Measurements from ENCODE around the gene TESPA1.
A peak's percentile ranks its signal among the peaks of the same experiment; 100 is the strongest.
"Not testable (repeated sequence)": the region's sequence is repeated elsewhere in the genome, so short reads cannot be mapped to it uniquely, and the experiment has no call there.

Gene TESPA1

GRCh38 chr12:54984658-54985376 lies at the start of gene TESPA1:
Gene TESPA1 (minus strand): TSS chr12:54984762. CDS start chr12:54974562, 10,200 bp downstream.
- DNase-seq, result no peak

DNA sequence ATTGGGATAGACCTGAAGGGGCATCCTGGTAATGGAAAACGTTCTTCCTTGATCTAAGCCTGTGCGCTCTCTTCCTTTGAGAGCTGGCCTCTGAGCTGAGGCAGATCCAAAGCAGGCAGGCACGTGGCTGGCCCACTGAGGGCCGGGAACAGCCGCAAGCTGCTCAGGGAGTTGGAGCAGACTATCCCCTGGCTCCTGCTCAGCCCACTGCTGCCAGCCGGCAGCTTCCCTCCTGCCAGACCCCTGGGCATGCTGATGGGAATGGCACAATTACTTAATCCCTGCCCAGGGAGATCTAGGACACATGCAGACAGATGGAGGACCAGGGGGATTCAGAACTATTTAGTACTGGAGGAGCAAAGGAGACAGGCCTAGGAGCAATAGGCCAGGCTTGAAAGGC lies 49.7 kb upstream of the TESPA1 start:
- no peak for DNase-seq

DNA sequence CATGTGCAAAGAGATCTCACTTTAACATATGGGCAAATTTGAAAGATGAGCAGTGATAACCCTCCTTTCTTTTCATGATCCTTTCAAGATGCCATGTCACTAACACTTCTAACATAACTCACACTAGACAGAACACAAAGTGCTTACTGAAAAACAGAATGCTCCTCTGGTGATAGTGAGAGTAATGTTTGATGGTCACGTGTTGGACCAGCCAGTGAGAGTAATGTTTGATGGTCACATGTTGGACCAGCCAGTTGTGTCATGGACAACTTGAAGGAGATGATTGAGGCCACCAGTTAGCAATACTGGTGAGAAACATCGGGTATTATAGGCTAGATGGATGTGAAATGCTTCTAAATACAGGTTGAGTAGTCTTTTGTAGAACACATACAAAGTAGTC lies 40.9 kb upstream of the TESPA1 start:
- DNase-seq, result no peak

GRCh38 chr12:55024575-55024974 lies 40.0 kb upstream of the TESPA1 start:
- DNase-seq, result no peak

- no peak for DNase-seq
These were observed 35.2 kb upstream of the TESPA1 start, which contains the start of gene NEUROD4 for GRCh38 chr12:55019784-55020183. Gene NEUROD4 (plus strand): TSS chr12:55019974. CDS start chr12:55026440, 6,466 bp downstream.

DNA sequence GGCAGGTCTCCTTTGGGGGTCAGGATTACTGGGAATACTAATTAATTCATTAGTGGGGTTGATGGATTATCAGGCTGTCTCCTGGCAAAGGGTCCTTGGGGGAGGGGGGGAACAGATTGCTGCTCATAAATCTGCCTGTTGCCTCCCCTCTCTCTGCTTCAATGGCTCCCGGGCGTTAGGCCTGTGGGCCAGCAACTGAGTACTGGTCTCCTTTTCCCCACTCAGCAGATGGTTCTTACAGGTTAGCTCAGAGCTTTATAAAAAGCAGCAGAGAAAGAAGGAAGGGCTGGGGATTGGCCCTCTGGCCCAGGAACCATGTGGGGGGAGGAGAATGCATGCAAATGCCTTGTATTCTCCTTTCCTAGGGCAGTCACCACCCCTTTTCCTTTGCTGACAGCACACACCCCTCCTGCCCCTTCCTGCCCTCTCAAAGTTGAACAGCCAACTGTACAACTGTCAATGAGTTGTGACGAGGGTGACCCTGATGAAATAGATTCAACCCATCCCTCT lies 32.9 kb upstream of the TESPA1 start:
- DNase-seq, result no peak

GRCh38 chr12:55008944-55009585 lies 24.5 kb upstream of the TESPA1 start:
- no peak for DNase-seq

GRCh38 chr12:55002355-55002754 lies 17.8 kb upstream of the TESPA1 start:
- no peak for DNase-seq

DNA sequence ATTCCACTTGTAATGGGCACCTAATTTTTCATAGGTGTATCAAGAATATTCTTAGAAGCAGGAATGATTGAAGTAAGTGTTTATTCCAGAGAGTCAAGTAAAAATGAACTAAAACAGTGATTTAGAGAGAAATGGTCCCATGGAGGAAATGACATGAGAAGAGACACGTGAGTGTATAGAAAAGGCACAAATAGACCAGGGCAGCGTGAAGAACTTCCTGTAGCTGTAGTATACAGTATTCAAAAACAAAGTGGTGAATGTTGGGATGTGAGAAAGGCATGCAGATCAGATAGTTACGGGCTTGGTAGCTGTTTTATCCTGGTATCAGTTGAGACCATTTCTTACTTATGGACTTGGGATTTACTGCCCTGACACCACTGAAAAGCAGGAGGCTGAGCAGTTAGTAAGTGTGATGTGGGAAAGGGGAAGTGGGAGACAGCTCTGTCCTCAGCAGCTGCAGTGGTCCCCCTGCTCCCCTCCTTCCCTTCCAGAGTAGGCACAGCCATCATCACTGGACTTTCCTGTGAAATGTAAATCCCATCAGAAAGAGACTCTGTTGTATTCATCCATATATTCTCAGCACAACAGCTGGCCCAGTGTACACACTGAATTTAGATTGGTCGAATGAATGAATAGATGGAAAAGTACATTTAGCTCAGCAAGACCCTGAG lies 16.8 kb upstream of the TESPA1 start:
- DNase-seq, result no peak

GRCh38 chr12:54998958-54999510 lies 14.5 kb upstream of the TESPA1 start:
- DNase-seq, result no peak

- no peak for DNase-seq
These were observed 13.5 kb upstream of the TESPA1 start for GRCh38 chr12:54997929-54998522.

GRCh38 chr12:54996205-54996604 lies 11.6 kb upstream of the TESPA1 start:
- DNase-seq, result no peak

DNA sequence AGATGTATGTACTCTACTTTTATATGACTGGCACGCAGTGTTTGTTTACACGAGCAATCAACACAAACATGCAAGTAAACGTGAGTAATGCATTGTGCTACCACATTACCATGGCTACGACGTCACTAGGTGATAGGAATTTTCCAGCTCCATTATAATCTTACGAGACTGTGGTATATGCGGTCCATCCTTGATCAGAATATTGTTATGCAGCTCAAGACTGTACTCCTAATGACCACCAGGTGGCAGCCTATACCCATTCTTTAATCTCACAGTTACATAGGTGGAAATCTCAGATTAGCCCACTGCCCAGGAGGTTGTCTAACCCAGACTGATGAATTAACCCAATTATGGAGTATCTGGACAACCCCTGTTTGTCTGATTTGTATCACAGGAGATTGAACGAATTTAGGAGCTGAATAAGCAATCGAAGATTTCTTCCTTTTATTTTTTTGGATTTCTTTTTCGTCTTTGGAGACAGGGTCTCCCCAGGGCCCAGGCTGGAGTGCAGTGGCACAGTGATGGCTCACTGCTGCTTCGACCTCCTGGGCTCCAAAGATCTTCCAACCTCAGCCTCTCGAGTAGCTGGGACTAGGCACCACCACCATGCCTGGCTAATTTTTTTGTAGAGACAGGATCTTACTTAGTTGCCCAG lies 8.7 kb upstream of the TESPA1 start:
- DNase-seq, result peak; percentile 36

DNA sequence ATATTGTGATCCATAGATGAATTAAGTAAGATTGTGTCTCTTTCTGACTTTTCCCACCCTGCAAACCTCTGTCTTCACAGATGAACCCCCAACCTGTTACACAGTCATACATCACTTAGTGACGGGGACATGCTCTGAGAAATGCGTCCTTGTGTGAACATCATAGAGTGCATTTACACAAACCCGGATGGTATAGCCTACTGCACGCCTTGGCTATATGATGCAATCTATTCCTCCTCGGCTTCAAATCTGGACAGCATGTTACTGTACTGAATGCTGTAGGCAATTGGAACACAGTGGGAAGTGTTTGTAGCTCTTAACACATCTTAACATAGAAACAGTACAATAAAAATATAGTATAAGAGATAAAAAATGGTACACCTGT lies 7.4 kb upstream of the TESPA1 start:
- no peak for DNase-seq

GRCh38 chr12:54991161-54991990 lies 6.8 kb upstream of the TESPA1 start:
- DNase-seq, result no peak

DNA sequence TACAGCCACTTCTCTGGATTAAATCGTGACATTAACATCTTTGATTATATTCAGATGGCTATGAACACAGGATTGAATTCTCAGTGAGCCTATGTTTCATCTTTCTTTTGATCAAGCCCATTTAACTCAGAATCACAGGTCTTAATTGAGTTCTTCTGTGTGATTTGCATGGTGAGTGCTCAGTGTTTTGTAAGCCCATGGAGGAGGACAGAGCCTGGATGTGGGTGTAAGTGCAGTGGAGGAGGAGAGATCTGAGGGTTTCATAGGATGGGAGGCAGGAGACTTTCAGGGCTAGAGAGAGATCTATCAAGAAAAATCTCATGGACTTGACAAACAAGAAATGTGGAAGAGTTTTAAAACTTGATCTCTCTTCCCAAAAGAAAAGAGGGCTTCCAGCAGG lies 5.3 kb upstream of the TESPA1 start:
- DNase-seq, result no peak

DNA sequence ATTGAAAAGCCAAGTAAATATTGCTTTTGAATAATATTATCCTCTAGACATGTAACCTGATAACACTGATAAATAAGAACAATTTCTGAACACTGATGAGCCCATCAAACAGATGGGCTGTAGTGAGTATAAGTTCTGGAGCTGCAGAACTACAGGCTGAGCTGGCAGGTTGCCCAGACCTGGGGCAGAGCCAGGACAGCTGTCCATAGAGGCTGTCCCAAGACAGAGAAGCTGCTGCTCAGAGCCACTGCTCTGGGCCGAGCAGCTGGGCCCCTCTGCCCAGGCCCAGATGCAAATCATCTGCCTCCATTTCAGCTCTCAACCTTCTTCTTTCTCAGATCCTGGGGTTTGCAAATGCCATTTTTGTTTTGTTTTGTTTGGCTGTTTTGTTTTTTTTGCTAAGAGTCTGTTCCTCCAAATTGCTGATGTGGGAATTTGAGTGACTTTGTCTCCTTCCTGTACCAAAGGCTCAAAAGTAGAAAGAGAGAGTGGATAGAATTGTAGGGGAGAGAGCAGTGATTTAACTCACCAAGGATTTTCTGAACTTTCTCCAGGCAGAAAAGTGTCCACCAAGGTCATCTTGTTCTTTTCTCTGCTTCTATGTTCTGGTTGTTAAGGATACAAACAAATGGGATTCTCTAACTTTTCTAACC lies 4.0 kb upstream of the TESPA1 start:
- DNase-seq, result no peak

DNA sequence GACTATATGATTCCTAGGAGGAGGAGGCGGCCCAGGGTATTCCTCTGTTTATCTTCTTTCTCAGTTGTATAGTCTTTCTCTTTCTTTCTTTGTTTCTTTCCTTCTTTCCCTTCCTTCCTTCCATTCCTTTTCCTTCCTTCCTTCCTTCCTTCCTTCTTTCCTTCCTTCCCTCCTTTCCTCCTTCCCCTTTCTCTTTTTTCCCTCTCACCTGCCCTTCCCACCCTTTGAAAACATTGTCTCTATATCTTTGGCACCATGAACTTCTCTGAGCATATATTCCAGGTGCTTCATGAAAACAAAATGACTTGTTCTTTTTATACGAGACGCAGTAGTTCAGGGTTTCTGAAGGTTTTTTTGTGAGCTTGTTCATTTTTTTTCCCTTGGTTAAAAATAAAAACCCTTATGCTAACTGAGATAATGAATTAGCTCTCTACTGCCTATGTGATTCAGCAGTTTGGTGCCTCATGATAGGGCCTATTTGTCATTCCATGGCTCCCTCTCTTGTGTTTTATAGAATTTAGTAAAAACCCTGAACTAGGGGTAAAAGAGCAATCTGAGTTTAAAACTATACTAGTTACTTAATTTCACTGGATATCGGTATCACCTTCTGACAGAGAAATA lies 3.2 kb upstream of the TESPA1 start:
- no peak for DNase-seq

GRCh38 chr12:54986773-54987172 lies 2.2 kb upstream of the TESPA1 start:
- not testable (repeated sequence) for DNase-seq

DNA sequence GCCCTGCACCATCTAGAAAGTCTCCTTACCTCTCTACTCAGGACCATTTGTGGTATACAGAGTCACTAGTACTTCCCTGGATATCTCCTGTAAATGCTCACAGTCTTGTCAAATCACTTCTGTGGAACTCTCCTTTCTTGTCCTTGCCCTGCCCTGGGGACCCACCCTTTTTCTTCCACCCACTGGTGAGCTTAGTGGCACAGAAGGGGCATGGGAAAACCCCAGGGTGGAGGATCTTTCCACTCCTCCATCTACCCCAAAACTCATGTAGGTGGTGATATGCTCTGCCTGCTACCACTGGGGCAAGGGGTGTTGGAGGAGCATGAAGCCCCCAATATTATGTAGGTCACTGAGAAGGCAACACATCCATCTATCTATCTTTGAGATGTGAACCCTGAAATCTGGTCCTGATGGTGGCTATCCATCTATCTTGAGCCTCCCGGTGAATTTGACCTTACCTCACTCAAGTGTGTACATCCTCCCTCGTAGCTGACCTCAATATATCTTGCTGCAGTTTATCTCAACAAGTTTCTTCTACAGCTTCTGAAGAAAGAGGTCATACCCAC lies 943 bp downstream of the TESPA1 start:
- no peak for DNase-seq
